NCI-H2081 treated with DMSO at 0.1 percent for 48 hours (cell line): ENCODE data around the gene DYNC2LI1.

Experiments used
- DNase-seq: peaks from one replicate; lab custom pipeline; 2025; lab: John Stamatoyannopoulos, UW

DYNC2LI1 gene

DNA sequence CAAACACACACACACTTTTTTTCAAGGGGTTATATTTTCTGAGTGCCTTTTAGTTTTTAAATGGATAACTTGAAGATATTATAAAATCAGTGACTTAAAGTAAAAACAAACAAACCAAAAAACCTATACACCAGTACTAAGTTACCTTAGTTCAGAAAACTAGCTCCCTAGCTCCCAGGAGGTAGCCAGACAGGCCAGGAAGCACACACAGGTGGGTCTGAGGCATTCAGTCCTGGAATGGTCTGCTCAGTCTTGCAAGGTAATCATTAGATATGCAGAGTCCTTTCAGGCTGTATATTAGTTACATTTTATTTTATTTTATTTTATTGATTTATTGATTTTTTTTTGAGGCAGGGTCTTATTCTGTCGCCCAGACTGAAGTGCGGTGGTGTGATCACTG, 10.7 kb upstream of the DYNC2LI1 start:
- no peak for DNase-seq

DNA sequence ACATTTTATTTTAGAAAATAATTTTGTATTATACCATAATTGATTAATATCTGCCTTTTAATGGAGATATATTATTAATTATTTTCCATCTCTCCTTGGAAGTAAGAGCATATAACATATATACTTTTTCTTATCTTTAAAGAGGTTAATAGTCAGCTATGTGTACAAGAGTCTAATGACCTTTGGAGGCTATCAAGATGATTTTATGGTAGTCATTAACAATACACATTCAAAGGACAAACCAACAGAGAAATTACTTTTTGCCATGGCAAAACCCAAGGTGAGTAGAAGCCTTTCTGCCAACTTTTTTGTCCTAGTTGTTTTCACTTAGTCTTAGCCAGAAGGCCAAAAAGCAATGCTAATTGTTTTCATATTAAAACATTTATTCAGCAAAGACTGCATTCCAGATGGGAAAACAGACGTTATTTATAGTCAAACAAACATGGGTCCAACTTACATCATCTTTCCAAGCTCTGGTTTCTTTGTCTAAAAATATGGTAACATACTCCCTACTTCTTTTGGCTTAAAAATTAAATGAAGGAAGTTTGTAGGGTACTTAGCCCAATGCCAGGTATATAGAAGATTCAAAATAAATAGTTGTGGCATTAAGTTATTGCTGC, 9.6 kb upstream of the DYNC2LI1 start:
- no peak for DNase-seq

GRCh38 chr2:43766006-43766405, 7.8 kb upstream of the DYNC2LI1 start:
- DNase-seq: no peak

DNA sequence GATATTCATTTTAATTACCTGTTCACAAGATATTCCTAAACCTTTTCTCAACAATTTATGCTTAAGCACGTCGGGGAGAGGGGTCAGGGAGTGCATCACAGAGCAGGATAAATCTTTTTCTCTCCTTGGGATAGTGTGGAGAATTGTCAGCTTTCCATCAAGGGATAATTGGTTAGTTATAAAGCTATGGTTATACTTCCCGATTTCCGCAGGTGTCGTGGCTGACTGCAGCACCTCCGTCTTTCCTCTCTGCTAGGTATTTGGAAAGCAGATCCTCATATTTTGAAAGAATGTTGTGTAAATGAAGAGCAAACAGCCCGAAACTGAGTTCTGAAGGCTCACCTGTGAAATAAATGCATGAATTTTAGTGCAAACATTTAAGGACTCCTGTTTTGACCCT, 778 bp downstream of the DYNC2LI1 start:
- DNase-seq: no peak

DNA sequence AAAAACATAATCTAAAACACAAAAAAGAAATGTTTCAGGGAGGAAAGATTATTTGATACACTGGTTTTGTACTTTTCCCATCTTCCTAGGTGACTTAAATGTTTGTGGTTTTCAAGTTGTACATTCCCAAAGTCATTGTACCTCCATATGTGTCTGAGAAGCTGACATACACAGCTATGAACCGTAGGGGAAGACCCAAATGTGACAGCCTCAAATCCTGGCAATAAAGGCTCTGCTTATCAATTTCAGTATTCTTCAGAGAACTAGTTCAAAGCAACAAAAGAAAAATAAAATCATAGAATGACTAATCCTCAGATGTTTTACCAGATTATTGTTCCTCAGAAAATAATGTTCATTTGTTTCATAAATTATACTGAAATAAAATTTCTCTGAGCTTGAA, 2.5 kb downstream of the DYNC2LI1 start:
- no peak for DNase-seq

GRCh38 chr2:43777306-43777926, 3.6 kb downstream of the DYNC2LI1 start:
- no peak for DNase-seq

- no peak for DNase-seq
Measured at GRCh38 chr2:43778233-43778632, 4.4 kb downstream of the DYNC2LI1 start.

DNA sequence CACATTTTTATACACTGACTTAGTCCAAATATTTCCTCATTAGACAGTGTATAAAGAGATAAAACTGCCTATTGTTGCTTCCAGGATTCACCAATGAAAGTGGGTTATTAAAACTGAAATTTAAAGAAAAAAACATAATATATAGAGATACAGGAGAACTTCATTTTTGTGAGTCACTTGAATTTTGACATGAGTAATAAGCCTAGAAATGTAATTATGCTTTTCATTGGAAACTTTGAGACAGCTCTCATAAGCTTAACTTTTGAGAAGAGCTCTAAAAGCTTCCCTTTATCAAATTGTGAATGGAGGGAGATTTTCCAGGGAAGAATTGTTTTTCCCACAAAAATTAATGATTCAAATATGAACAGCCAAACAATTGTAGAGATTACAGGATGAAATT, 14.1 kb downstream of the DYNC2LI1 start:
- no peak for DNase-seq

GRCh38 chr2:43788646-43789045, 14.8 kb downstream of the DYNC2LI1 start:
- no peak for DNase-seq

DNA sequence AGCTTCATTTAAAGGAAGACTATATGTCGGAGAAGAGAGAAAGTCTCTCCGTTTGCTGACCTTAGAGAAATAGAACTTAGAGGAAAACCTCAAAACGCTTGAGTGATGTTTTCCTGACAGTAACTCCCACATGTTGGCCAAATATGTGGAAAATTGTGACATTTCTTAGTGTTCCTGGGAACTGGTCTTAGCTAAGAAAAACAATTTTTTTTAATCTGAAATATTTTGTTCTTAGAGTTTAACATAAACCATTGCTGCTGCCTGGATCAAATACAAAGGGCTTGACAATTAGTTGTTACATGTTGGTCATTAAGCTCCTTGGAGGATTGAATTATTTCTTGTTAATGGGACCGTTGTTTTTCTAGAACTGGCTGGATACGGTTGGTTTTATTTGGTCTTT, 16.3 kb downstream of the DYNC2LI1 start:
- DNase-seq: no peak

GRCh38 chr2:43791035-43791765, 17.4 kb downstream of the DYNC2LI1 start:
- DNase-seq: no peak

GRCh38 chr2:43792653-43793052, 18.8 kb downstream of the DYNC2LI1 start:
- no peak for DNase-seq

GRCh38 chr2:43794956-43795355, 21.1 kb downstream of the DYNC2LI1 start:
- DNase-seq: no peak

DNA sequence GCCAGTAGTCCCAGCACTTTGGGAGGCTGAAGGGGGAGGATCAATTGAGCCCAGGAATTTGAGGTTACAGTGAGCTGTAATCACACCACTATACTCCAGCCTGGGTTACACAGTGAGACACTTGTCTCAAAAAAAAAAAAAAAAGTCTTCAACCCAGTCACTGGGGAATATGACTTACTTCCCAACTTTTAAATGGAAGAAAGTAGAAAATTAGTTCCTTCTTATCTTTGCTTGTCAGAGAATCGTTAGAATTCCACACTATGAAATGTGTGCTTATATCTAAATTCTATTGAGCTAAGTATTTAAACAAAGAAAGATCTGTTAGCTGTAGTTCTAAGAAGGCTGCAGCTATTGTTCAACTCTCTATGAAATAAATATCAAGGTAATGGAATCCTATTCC, 22.4 kb downstream of the DYNC2LI1 start:
- DNase-seq: no peak

GRCh38 chr2:43798300-43798699, 24.5 kb downstream of the DYNC2LI1 start:
- DNase-seq: no peak

GRCh38 chr2:43800894-43801293, 27.1 kb downstream of the DYNC2LI1 start:
- no peak for DNase-seq

DNA sequence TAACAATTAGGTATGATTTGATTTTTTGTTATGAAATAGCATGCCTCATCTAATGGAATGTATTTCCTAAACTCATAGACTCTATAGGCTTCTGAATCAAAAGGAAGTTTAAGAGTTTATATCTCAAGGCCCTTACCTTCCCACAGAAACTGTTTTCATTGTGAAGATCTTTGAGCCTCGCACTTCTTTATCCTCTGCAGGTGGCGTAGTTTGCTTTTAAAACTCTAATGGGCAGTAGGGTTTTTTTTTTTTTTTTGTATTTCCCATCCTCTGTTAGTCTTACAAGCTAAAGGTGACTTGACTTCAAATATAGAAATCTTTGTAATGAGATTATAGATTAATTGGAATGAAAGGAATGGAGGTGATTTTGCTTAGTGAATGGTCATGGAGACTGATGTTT, 28.3 kb downstream of the DYNC2LI1 start:
- DNase-seq: no peak

DNA sequence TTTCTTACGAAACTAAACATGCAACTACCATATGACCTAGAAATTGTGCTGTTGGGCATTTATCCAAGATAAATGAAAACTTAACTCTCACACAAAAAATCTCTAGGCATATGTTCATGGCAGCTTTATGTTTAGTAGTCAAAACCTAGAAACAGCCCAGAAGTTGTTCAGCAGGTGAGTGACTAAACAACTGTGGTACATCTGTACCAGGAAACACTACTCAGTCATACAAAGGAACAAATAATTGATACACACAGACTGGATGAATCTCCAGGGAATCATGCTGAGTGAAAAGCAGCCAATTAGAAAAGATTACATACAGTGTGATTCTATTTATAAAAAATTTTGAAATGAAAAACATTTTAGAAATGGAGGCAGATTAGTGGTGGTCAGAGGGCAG, 29.3 kb downstream of the DYNC2LI1 start:
- DNase-seq: no peak

DNA sequence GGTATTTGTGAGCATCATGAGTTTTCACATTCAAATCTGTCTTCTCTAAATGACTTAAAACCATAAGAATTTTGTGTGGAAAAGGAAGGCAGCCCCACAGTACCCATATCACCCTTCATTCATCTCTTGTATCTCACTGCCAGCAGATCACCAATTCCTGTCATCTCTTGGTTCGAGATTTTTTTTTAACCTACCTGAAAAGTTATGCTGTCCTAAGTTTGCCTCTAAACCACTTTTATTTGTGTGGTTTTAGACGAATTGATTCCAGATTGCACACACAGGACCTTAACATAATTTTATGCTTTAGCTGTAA, 32.8 kb downstream of the DYNC2LI1 start:
- DNase-seq: no peak

- DNase-seq: no peak
Measured at GRCh38 chr2:43810452-43810851, 36.6 kb downstream of the DYNC2LI1 start.

GRCh38 chr2:43810888-43811287, 37.0 kb downstream of the DYNC2LI1 start:
- DNase-seq: no peak

- no peak for DNase-seq
Measured at GRCh38 chr2:43812006-43812405, 38.2 kb downstream of the DYNC2LI1 start.

DNA sequence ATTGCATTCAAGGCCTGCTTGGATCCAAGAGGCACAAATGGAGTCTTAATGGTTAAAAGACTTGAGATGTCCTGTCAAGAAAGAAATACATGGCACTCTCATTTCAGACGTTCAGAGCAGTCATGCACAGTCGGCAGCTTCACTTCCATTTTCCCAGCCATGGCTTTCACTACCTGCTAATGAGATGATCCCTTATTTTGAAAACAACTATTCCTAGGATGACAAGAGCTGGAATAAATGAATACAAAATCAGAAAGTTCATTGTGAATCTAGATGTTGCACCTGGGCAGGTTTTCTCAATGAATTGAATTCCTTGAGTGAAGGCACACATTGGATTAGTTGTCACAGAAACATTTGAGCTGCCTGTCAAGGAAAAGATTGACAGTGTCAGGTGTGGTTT, 39.1 kb downstream of the DYNC2LI1 start:
- no peak for DNase-seq

DNA sequence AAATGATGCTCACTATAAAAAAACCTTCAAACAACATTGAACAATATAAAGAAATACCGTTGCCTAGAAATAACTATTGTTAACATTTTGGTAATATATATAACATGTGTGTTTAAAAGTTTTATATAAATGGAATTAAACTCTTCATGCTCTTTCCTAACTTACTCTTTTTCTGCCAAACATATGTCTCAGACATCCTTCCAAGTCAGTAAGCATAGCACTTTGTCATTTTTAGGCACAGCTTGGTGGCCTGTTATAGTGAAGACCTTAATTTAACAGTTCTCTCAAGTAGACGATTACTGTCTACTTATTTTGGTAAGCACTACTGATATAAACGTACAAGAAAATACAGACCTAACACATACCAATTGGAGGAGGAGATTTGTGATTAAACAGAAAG, 40.9 kb downstream of the DYNC2LI1 start:
- DNase-seq: no peak
